Measurements from ENCODE around the gene AASDHPPT. TPM values are rescaled to one million over a fixed set of nuclear protein-coding genes. Genes with fewer than 3 reads are reported as not detected.
"Not testable (repeated sequence)": the region's sequence is repeated elsewhere in the genome, so short reads cannot be mapped to it uniquely, and the experiment has no call there.

AASDHPPT gene
- total RNA-seq, 1 experiment from 2014 or later, result 47.1 TPM

GRCh38 chr11:106051103-106051502 is 26.4 kb upstream of the AASDHPPT start:
- Mint-ChIP-seq H3K9me3 (no peaks in the 10 kb centered on the region), H3K4me3 (no peak overlapping the region), H3K4me1 (peaks cover 2 to 3% of the 10 kb centered on the region in 2 experiments; a peak in 2 of 4 replicates), H3K27ac (no peak overlapping the region), H3K27me3 (ENCODE audit: low read depth) (no peaks in the 10 kb centered on the region), H3K36me3 (ENCODE audit: insufficient read depth in 1 of 3, low read depth in 3 of 3) (no peaks in the 10 kb centered on the region; a peak in 1 of 7 replicates)
- Histone ChIP-seq H3K9me3 (ENCODE audit: control insufficient read depth, low read depth, low read length) (no peaks in the 10 kb centered on the region), H3K4me1 (ENCODE audit: insufficient read depth, low read length) (no peaks in the 10 kb centered on the region), H3K56ac (ENCODE audit: insufficient read length, low read depth, low read length) (no peak overlapping the region), H3K23ac (ENCODE audit: insufficient read length, low read depth, low read length) (no peak overlapping the region), H3T11ph (ENCODE audit: low read length) (no peak overlapping the region), H2BK120ac (ENCODE audit: low read depth, low read length, poor library complexity, severe bottlenecking) (no peak overlapping the region), H3K27me3 (ENCODE audit: insufficient read depth, low read length) (no peaks in the 10 kb centered on the region), H2AFZ (ENCODE audit: low read length) (no peak overlapping the region), H4K20me1 (ENCODE audit: control insufficient read depth, insufficient read depth, insufficient read length) (no peaks in the 10 kb centered on the region), H2AK5ac (ENCODE audit: insufficient read length, low read length) (no peak overlapping the region), H2BK5ac (ENCODE audit: insufficient read length, low read length) (no peak overlapping the region), H2BK15ac (ENCODE audit: low read depth, low read length) (no peak overlapping the region), H3K18ac (ENCODE audit: insufficient read length, low read depth, low read length) (no peak overlapping the region), H3K4ac (ENCODE audit: low read depth, low read length) (no peak overlapping the region), H3K27ac (ENCODE audit: insufficient read length, low read depth, low read length) (no peak overlapping the region), H4K8ac (replicated peaks; ENCODE audit: insufficient read length, low read depth, low read length) (no peak overlapping the region), H2BK12ac (ENCODE audit: insufficient read length, low read depth, low read length) (no peak overlapping the region), H3K79me2 (ENCODE audit: insufficient read depth, low read length) (no peaks in the 10 kb centered on the region), H2BK20ac (ENCODE audit: low read depth, low read length, poor library complexity, severe bottlenecking) (no peak overlapping the region), H3K23me2 (ENCODE audit: insufficient read length, low read depth, low read length, poor library complexity, severe bottlenecking) (no peaks in the 10 kb centered on the region), H3K79me1 (ENCODE audit: insufficient read depth, low read depth, low read length, poor library complexity, severe bottlenecking) (no peaks in the 10 kb centered on the region), H3K4me2 (ENCODE audit: insufficient read depth, insufficient read length, low read length) (no peak overlapping the region), H4K5ac (ENCODE audit: insufficient read length, low read depth, low read length) (no peak overlapping the region), H4K91ac (ENCODE audit: insufficient read length, low read depth, low read length) (no peak overlapping the region), H3K9ac (ENCODE audit: extremely low read depth, insufficient read length, low read length) (no peak overlapping the region), H3K14ac (ENCODE audit: insufficient read depth, low read length) (no peak overlapping the region)
- no peak for TF ChIP-seq CTCF (conservative IDR thresholded peaks at IDR 0.05)
- DNase-seq, result no peak
- no CpG with 5 or more reads among the region's 2 CpGs for WGBS (ENCODE audit: extremely low coverage, insufficient read length, low lambda C conversion rate)

GRCh38 chr11:106058377-106058776 is 19.1 kb upstream of the AASDHPPT start:
- H3K14ac ChIP-seq (ENCODE audit: insufficient read depth, low read length); DNase-seq; H3K79me1 ChIP-seq (ENCODE audit: insufficient read depth, low read depth, low read length, poor library complexity, severe bottlenecking); H3K4me3 Mint-ChIP-seq; H3K4ac ChIP-seq (ENCODE audit: low read depth, low read length); H3K4me2 ChIP-seq (ENCODE audit: insufficient read depth, insufficient read length, low read length); H3K36me3 Mint-ChIP-seq (ENCODE audit: insufficient read depth in 1 of 3, low read depth in 3 of 3); H3K27me3 Mint-ChIP-seq (ENCODE audit: low read depth); H3K56ac ChIP-seq (ENCODE audit: insufficient read length, low read depth, low read length); H3K23ac ChIP-seq (ENCODE audit: insufficient read length, low read depth, low read length); H4K91ac ChIP-seq (ENCODE audit: insufficient read length, low read depth, low read length); H4K5ac ChIP-seq (ENCODE audit: insufficient read length, low read depth, low read length); H3K18ac ChIP-seq (ENCODE audit: insufficient read length, low read depth, low read length); H3K27me3 ChIP-seq (ENCODE audit: insufficient read depth, low read length); H2AFZ ChIP-seq (ENCODE audit: low read length); H2BK12ac ChIP-seq (ENCODE audit: insufficient read length, low read depth, low read length); H3K9ac ChIP-seq (ENCODE audit: extremely low read depth, insufficient read length, low read length); H4K20me1 ChIP-seq (ENCODE audit: control insufficient read depth, insufficient read depth, insufficient read length); H2BK15ac ChIP-seq (ENCODE audit: low read depth, low read length); H2BK5ac ChIP-seq (ENCODE audit: insufficient read length, low read length); H2BK120ac ChIP-seq (ENCODE audit: low read depth, low read length, poor library complexity, severe bottlenecking); H3K23me2 ChIP-seq (ENCODE audit: insufficient read length, low read depth, low read length, poor library complexity, severe bottlenecking); H2BK20ac ChIP-seq (ENCODE audit: low read depth, low read length, poor library complexity, severe bottlenecking); H3K9me3 Mint-ChIP-seq; H3K9me3 ChIP-seq (ENCODE audit: control insufficient read depth, low read depth, low read length); H3K27ac ChIP-seq (ENCODE audit: insufficient read length, low read depth, low read length); H3K4me1 ChIP-seq (ENCODE audit: insufficient read depth, low read length); H3K27ac Mint-ChIP-seq; H2AK5ac ChIP-seq (ENCODE audit: insufficient read length, low read length); H3K79me2 ChIP-seq (ENCODE audit: insufficient read depth, low read length); H3T11ph ChIP-seq (ENCODE audit: low read length); H4K8ac ChIP-seq (replicated peaks; ENCODE audit: insufficient read length, low read depth, low read length): not testable (repeated sequence)
- H3K4me1 Mint-ChIP-seq, result peaks cover 13 to 14% of the 10 kb centered on the region in 2 experiments
- WGBS (ENCODE audit: extremely low coverage, insufficient read length, low lambda C conversion rate), result no CpG with 5 or more reads among the region's 14 CpGs
